ENCODE measurements around the gene METTL14.

Gene METTL14

GRCh38 chr4:118738090-118738489 lies 52.9 kb downstream of the METTL14 start:
- no peaks in the 10 kb centered on the region for H3K9me3 ChIP-seq (ENCODE audit: severe bottlenecking)
- no peaks in the 10 kb centered on the region for H3K27me3 ChIP-seq (ENCODE audit: insufficient read depth, low read depth, severe bottlenecking)
- H3K27ac ChIP-seq: no peak overlapping the region
- TF ChIP-seq, protein P1, sequence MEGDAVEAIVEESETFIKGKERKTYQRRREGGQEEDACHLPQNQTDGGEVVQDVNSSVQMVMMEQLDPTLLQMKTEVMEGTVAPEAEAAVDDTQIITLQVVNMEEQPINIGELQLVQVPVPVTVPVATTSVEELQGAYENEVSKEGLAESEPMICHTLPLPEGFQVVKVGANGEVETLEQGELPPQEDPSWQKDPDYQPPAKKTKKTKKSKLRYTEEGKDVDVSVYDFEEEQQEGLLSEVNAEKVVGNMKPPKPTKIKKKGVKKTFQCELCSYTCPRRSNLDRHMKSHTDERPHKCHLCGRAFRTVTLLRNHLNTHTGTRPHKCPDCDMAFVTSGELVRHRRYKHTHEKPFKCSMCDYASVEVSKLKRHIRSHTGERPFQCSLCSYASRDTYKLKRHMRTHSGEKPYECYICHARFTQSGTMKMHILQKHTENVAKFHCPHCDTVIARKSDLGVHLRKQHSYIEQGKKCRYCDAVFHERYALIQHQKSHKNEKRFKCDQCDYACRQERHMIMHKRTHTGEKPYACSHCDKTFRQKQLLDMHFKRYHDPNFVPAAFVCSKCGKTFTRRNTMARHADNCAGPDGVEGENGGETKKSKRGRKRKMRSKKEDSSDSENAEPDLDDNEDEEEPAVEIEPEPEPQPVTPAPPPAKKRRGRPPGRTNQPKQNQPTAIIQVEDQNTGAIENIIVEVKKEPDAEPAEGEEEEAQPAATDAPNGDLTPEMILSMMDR (IDR thresholded peaks at IDR 0.05; ENCODE audit: low read depth, low read length): no peak
- H3K4me3 ChIP-seq (ENCODE audit: low read depth, low read length): no peak overlapping the region
- no peak for DNase-seq
- H3K36me3 ChIP-seq: no peaks in the 10 kb centered on the region; the same call in none of the 2 replicates

- DNase-seq: no peak
- H3K27me3 ChIP-seq (ENCODE audit: insufficient read depth, low read depth, severe bottlenecking): no peaks in the 10 kb centered on the region
- no peak overlapping the region for H3K27ac ChIP-seq
- H3K4me3 ChIP-seq (ENCODE audit: low read depth, low read length): no peak overlapping the region
- H3K36me3 ChIP-seq: peaks cover 2% of the 10 kb centered on the region
- TF ChIP-seq, protein P1 (IDR thresholded peaks at IDR 0.05; ENCODE audit: low read depth, low read length): no peak
- no peaks in the 10 kb centered on the region for H3K9me3 ChIP-seq (ENCODE audit: severe bottlenecking)
Measured at GRCh38 chr4:118739022-118739713, 54.0 kb downstream of the METTL14 start.

DNA sequence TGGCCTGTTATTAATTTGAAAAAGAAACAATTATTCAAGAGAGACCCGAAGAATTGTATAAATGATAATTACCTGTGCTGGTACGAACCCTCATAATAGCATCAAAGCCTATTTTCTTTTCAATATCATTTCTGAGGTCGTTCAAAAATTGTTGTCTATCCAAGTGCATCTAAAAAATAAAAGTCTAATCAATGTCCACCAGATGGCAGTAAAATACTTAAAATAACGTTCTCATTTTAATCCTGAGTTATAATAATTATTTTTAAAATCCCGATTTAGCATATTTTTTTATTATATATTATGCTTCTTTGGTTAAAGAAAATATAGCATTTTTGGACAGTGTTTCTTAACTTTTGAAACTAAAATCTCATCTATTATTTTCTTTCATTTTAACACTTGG lies 55.7 kb downstream of the METTL14 start:
- Histone ChIP-seq H3K36me3 (peaks cover 2% of the 10 kb centered on the region), H3K9me3 (ENCODE audit: severe bottlenecking) (no peaks in the 10 kb centered on the region), H3K27me3 (ENCODE audit: insufficient read depth, low read depth, severe bottlenecking) (no peaks in the 10 kb centered on the region), H3K27ac (no peak overlapping the region), H3K4me3 (ENCODE audit: low read depth, low read length) (no peak overlapping the region)
- DNase-seq: no peak
- TF ChIP-seq, protein P1 (IDR thresholded peaks at IDR 0.05; ENCODE audit: low read depth, low read length): no peak

DNA sequence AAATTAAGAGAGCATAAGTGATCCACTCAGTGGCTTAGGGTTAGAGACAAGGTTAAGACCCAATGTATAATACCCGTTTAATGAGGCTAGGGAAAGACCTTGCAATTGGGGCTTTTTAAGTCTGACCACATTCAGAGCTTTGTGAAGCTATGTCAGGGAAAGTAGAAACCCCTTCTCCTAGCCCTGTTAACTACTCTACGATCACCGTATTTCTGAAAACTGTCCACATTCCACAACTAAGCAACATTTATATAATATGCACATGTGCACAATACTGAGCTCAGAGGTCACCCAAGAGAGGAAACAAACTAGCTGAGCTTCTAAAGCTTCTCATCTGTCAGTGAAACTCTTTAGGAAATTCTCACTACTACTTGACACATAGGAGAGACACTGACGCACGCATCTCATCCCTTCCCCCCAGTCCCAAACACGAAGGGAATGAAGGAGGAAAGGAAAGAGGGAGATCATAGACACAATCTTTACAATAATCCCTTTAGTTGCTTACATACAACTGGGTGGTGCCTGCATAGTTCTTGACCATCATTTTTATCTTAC lies 56.2 kb downstream of the METTL14 start:
- Histone ChIP-seq H3K27me3 (ENCODE audit: insufficient read depth, low read depth, severe bottlenecking) (no peaks in the 10 kb centered on the region), H3K9me3 (ENCODE audit: severe bottlenecking) (no peaks in the 10 kb centered on the region), H3K27ac (no peak overlapping the region), H3K36me3 (peaks cover 2% of the 10 kb centered on the region), H3K4me3 (ENCODE audit: low read depth, low read length) (no peak overlapping the region)
- DNase-seq: no peak
- TF ChIP-seq, protein P1 (IDR thresholded peaks at IDR 0.05; ENCODE audit: low read depth, low read length): no peak

DNA sequence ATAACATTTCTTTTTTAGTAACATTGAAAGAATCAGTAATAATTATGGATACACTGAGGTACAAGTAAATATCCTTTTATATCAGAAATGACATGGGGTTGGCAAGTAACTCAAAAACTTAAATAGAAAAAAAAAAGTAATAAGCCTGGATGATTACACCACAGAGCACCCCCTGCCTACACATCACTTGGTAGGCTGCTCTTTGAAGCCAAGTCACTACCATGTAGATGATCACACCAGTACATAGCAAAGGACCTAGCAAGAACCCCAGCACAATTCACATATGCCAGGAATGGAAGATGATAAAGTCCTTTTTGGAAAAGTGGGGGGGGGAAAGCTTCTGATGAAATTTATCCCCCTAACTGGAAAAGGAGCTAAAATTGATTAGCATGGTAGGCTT lies 56.9 kb downstream of the METTL14 start:
- H3K27ac ChIP-seq: no peak overlapping the region
- TF ChIP-seq, protein P1 (IDR thresholded peaks at IDR 0.05; ENCODE audit: low read depth, low read length): no peak
- no peaks in the 10 kb centered on the region for H3K27me3 ChIP-seq (ENCODE audit: insufficient read depth, low read depth, severe bottlenecking)
- H3K9me3 ChIP-seq (ENCODE audit: severe bottlenecking): no peaks in the 10 kb centered on the region
- no peak overlapping the region for H3K4me3 ChIP-seq (ENCODE audit: low read depth, low read length)
- no peak for DNase-seq
- peaks cover 2% of the 10 kb centered on the region for H3K36me3 ChIP-seq

All from WERI-Rb-1 (cell line).